GM15510 (cell line): ENCODE measurements around the gene NOL3.

Source experiments
- POLR2A ChIP-seq: IDR thresholded peaks from 3 replicates; pipeline ENCODE4 v1.6.1; 2011; ENCODE audit warnings: borderline replicate concordance; ENCODE audit not compliant: insufficient read length; ENCODE audit errors: extremely low read depth

Gene NOL3

DNA sequence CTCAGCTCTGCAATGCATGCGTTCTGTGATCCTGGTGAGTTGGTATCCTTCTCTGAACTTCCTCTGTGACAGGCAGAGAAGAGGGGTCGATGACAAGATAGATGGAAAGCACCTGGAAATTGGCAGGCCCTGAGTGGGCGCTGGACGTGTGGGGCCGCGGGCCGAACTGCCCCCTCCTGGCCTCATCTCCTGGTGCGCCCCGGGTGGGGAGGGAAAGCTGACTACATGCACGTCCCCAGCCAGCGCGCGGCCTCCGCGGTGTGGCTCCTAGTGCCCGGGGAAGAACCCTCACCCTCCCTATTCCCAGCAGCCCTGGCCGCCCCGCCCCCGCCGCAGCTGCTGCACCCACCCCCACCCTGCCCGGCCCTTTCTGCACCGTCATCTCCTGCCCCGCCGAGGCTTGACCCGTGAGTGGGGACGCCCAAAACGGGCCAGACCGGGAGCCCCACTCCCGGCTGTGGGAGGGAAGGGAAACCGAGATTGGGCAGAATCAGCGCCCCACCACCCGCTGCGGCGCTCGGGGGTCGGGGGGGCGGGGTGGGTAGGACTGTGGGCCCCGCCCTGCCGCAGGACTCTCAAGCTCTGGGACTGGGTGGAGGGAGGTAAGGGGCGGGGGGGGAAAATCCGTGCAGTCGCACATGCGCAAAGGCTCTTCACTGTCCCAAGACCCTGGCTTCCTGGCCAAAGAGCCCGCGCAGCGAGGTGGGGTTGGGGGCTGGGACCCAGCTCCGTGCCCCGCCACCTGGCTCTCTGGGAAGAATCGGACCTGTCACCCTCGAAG, at the start of gene NOL3:
TSS of gene NOL3 (plus strand) at position 371 of the 781 bp plus-strand sequence.
- no peak for TF ChIP-seq POLR2A

DNA sequence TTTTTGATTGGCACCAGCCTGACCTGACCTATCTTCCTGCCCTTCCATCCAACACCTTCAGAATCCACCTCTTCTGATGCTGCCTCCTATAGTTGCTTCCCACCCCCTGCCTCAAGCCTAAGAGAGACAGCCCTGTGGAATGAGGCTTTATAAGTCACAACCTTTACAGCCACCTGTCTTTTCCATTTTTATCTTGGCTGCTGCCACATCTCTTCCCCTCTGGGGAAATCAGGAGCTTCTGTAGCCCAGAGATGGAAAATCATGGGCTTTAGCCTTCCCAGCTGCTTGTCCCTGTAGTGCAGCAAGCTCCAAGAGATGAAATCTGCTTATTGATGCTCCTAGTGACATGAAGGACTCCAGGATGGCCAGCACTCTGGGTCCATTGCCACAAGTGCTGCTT, 41.9 kb upstream of the NOL3 start:
- TF ChIP-seq POLR2A = no peak

DNA sequence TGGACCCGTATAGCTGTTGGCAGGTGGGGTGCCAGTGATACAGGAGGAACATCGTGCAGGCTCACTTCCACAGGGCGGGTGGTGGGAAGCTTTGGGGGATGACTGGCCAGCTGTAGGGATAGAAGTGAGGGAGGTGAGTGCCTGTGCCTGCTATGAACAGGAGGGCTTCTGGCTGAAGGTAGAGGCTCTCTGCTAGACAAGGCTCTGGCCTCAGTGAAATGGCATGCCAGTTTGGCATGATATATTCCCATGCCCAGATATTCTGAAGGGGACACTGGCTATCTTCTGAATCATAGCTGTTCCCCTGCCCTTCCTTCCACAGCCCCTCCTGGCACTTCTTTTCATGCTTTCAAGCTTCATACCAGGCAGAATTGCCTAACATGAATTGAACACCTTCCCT, 41.5 kb upstream of the NOL3 start:
- TF ChIP-seq POLR2A = no peak

DNA sequence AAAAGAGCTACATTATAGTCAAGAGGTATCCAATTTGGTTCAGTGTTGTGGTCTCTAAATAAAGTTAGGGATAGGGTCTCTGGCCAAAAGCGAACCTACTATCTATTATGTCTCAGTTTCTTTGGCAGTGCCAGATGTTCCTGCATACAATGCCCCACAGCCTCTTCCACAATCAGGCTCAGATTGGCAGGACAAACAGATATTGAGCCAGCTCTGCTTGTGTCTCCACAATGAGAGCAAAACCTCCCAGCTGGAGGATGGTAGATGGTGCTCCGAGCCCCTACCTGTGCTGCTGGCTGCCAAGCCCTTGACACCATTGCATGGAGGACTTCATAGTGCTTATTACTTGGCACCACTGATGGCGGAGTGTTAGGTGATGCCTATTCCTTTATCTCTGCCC, 40.9 kb upstream of the NOL3 start:
- no peak for TF ChIP-seq POLR2A

DNA sequence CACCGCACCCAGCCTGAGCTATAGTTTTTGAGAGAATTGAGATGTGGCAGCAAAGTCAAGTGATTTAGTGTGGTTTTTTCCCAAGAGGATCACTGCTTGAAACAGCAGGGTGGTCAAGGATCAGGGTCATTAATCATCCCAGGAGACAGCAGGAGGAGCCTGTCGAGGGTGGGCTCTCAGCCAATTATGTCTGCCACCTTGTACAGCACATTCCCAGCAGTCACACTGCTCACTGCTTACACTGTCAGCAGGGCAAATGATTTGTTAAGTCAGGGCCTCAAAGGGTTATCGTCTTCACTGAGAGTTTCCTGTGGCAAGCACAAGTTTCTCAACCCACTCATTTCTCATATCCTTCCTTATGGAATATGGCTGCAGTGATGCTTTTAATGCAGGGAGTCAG, 32.7 kb upstream of the NOL3 start:
- no peak for TF ChIP-seq POLR2A

DNA sequence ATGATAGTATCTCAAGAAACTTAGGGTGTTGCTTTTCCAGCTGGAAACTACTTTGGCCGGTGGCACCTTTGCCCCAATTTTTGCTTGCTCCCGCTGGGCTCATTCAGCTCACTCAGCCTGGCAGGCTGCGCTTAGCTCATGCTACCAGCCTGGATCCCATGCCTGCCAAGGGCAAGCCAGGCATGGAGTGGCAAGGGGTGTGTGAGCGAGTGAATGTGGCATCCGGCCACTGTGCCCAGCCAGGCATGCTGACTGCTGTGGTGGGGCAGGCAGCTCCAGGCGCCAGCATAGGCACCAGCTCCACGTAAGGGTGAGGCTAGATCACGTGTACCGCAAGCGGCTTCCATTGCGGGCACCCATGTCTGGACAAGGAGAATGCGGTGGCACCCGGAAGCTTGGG, 28.9 kb upstream of the NOL3 start:
- TF ChIP-seq POLR2A = no peak

DNA sequence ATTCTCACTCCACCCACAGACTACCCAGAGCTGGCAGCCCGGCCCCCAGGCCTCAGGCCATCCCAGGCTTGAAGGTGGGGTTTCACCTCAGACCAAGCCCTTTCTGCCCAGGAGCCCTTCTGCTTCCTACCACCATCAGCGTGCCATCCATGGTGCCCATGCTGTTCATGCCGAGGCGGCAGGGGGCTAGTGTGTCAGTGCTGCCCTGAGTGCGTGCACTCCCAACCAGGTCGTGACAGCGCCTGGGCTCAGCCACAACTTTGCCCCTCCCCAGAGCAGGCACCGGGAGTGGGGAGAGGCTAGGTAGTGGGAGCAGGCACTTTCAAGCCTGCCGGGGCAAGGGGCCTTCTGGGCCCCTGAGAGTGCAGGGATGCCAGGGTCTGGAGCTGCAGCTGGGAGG, 28.0 kb upstream of the NOL3 start:
- TF ChIP-seq POLR2A = no peak

DNA sequence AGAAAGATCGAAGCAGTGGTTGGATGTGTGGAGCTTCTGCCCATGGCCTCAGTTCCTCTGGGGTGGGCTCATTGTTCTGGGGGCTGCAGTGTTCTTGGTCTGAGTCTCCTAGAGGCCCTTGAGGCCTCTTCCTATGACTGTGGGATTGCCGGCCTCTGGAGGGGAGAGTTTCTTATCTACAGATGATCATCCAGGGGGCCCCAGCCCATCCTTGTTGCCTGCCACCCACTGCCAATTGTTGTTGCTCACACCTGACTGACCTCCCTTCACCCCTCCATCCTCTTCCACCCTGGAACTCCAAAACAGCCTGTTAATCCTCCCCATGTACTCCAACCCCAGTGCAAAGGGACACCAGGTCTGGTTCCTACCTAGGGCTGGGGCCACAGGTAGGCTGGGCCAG, 25.4 kb upstream of the NOL3 start:
- no peak for TF ChIP-seq POLR2A

DNA sequence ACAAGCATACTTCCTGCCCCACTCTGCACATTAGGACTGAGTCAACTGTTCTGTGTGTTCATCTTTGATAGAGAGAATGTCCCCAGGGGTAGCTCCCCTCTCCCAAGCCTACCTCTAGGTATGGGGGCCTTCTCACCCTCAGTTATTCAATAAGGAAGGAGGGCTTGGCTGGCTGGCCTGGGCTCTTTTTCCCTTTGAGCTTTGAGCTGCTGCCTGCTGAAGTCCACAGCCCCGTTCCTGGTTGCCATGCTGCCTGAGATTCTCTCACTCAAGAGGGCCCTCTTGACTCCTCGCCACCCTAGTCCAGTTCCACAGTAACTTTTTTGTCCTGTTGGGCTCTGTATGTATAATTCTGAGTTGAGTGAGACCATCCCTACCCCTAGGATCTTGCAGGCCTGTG, 24.6 kb upstream of the NOL3 start:
- TF ChIP-seq POLR2A = no peak

DNA sequence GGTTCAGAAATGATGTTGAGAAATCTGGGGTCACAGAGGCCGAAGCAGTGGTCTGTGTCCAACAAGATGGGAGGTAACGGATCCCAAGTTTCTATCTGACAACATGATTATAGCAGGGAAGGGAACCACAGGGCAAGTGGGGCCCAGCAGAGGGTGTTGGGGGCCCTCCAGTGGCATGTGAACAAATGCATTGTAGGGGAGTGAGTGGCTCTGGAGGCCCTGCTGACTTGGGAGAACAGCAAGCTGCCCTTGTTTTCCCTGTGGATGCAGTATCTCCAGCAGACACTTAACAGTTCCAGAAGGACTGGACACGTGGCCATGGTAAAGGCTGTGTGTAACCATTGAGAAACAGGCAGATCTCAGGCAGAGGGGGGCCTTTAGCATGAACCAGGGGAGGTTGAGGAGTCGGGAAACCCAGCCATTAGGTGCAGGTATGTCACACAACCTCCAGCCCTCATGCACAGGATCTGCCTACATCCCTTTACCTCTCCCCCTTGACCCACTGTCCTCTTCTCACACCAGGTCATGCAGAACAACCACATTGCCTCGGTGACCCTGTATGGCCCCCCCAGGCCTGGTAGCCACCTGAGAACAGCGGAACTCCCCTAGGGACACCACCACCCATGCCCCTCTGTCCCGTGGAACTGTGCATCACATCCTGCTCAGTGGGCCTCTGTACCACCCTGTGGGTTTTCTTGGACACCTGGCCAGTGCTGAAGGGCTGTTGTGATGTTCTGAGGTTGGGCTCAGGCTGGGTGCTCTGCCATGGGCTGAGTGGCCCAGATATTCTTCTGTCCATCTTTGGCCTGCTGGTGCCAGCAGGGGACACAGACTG, 23.6 kb upstream of the NOL3 start:
- no peak for TF ChIP-seq POLR2A

DNA sequence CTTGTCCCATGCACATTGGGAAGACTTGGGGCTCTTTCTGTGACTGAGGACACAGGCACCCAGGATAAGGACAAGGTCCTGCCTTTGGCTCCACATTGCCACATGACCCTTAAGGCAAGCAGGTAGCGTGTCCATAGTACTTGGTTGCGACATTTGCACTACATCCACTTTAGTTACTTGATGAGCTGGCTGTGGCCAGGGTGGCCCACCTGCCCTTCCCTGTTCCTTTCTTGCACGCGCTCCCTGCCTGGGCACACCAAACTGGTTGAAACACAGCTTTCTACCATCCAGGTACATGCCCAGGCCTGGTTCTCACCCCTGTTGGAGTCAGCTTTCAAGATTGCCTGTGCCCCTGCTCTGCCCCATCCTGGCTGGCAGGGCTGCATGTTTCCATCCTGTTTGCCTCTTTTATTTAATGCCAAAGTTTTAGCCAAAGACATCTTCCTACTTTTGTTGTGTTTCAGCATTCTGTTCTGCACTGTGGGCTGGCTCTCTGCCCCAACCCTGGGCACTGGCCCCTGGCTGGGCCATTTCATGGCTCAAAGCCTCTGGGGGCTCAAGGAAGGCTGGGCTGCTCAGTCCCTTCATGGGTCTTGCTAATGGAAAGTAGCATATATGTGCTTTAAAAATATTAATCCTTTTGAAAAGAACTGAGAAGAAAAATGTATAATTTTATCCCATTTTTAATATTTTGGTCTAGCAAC, 22.7 kb upstream of the NOL3 start:
- no peak for TF ChIP-seq POLR2A

DNA sequence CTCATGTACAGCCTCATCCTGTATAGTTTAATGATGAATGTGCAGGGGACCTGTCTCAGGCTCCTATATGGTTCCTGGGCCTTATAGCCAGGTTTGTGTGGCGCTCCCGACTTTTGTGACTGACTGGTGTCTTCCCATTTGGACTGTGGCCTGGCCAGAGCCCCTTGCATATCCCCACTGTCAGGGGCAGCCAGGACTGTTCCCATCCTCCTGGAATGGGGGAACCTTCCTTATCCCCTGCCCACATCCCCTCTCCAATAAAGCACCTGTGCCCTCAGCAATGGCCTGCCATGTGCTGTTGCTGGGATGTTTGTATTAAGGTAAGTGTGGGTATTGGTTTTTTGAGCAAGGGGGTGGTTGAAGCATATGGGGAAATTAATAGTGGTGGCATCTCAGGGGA, 22.1 kb upstream of the NOL3 start:
- no peak for TF ChIP-seq POLR2A

DNA sequence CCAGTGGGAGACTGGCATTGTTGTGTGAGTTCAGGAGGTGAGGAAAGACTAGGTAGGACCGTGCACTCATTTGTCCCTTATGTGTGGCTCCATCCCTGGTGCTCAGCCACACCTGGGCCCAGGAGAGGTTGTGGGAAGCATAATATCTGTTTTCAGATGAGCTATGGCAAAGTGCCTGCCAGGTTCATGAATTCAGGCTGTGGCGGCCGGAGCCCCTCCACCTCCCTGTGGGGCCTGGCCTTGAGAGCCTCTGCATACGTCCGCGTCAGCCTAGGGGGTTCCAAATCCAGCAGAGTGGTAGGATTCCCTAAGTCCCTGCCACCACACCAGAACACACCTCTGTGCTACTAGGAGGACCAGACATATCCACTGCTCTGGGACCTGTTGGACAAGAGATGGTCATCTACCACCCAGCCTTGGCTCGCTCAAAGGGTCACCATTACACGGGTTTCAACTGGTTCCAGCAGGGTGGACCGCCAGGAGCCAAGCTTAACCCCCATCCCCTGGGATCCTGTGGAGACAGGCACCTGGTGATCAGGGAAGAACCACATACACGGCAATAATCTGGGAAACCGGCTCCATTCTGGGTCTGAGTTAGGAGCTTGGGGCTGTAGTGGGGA, 21.6 kb upstream of the NOL3 start:
- no peak for TF ChIP-seq POLR2A

DNA sequence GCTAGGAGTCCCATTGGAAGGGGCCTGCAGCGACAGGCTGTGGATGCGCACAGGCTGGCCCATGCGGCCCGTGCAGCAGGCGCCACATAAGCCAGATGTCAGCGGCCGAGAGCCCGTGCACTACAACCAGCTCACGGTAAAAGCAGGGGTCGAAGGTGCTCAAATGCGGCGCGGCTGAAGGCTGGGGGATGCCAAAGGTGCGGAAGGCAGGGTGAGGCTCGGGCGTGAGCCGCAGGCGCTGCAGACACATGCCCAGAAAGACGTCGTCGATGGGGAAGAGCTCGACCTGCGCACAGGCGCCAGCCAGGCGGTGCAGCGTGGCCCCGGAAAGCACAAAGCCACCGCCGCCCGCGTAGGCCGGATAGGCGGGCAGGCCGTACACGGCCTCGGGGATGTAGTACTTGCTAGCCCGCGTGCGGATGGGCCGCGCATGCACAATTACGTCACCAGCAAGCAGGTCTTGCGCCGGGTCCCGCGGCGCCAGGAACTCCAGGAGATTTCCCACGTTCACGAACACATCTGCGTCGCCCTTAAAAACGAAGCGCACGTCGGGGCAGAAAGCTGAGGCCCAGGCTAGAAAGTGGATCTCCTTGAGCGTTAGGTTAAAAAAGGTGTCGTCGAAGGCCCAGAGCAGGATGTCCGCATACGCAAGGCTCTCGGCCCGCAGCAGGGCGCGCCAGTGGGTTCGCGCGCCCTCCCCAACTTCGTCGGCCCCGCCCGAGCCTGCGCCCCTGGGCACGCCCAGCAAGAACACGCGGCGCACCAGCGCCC, 20.9 kb upstream of the NOL3 start:
- no peak for TF ChIP-seq POLR2A
